HT1080 (cell line): Measurements from ENCODE around the gene VMAC. TPM values are rescaled to one million over a fixed set of nuclear protein-coding genes. Genes with fewer than 3 reads are reported as not detected.

Source experiments
- DNase-seq: peaks from one replicate; pipeline ENCODE4 v3.0.0-alpha.2; 2015; ENCODE audit warnings: low read depth
- total RNA-seq: library from RNA; depleted of rRNA; stranded (reverse); fragments of >200 nt; shearing (Covaris generic); gene quantifications from 2 replicates; pipeline ENCODE4 v1.2.3, GENCODE V29; 2014; rRNA removed

The VMAC gene
- total RNA-seq, 1 experiment from 2014 or later: 1.3 TPM

GRCh38 chr19:5951338-5951861 lies 46.7 kb downstream of the VMAC start:
- DNase-seq: no peak

GRCh38 chr19:5952193-5953029 lies 47.7 kb downstream of the VMAC start:
- no peak for DNase-seq

DNA sequence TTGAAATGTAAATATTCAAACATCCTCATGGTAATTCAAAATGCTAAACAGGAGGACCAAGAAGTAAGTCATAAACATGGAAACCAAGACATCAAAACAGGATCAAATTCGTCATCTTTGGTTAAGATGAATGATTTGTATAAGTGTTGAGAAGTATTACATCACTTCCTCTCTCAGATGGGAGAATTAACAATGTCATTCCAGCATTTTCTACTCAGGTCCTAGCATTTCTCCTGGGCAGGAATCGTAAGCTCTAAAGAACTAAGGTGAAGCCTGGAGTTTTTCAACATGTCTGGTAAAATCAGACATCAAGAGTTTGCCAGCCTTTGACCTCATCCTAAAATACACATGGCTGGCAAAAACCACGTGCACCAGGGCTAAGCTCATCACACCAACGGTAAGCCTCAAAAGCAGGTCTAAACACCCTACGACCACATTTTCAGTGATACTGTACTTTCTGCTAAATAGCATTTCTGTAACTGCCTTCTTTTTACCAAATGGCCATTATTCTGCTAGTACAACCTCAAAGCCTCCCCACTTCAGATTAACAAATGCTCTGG lies 48.4 kb downstream of the VMAC start:
- no peak for DNase-seq

DNA sequence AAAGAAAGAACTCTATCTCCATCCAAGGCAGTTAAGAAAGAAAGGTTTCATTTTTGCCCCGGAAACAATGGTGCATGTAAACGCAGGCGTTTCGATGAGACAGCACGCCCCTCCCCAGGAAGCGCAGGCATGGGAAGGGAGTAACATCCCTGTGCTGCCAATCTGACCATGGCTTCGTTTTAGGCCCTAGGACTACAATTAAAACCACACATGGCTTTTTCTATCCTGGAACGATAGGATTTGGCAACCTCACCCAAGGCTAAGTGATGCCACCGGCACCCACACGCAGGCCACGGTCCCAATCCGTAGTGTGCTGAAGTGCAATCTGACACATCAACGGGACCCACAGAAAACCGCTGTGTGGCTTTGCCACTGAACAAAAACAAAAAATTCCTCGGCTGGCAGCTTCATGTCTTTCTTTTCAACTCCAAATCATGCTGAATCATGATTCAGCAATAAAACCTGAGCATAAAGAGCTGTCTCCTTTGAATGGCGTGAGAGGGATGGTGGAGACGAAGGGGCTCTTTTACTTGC lies 49.1 kb downstream of the VMAC start:
- no peak for DNase-seq

GRCh38 chr19:5954293-5954692 lies 49.6 kb downstream of the VMAC start:
- DNase-seq: no peak

DNA sequence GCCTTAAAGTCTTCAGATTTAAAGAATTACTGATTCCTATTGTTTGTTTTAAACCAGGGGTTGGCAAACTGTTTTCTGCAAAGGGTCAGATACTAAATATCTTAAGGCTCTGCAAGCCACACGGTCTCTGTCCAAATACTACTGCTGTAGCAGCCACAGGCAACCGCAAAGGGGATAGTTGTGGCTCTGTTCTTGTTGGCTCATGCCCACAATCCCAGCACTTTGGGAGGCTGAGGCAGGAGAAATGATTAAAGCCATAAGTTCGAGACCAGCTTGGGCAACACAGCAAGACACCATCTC lies 50.9 kb downstream of the VMAC start:
- no peak for DNase-seq

- no peak for DNase-seq
Observed at GRCh38 chr19:5956323-5956722, 51.7 kb downstream of the VMAC start.

DNA sequence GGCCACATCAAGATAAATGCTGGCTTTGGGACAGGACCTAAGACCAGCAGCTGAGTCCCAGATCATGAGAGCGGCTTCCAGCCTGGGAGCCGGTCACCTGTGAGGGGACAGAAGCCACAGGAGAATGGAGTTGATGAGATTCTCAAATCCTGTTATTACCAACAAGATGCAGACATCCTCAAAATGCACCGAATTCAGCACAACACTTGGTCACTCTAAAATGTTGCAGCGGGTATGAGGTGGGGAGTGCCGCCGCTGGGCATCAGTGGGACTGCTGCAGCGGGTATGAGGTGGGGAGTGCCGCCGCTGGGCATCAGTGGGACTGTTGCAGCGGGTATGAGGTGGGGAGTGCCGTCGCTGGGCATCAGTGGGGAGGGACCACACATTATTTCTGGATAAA lies 52.1 kb downstream of the VMAC start:
- DNase-seq: no peak

DNA sequence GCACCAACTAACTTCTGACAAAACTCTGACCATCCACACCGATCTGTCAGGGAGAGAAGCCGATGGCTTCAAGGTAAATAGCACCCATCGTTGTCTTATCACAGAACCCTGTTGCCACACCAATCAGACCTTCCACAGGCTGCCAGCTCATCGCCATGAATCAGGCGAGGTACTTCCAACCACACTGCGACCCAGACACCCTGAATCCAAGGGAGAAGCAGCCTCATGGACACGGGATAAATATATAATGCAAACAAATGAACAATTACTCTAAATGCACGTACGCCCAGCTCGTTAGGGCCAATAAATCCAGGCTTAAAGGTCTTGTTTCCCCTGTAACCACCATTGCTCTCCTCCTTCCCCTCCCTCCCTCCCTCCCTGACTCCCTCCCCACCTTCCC lies 52.5 kb downstream of the VMAC start:
- no peak for DNase-seq

GRCh38 chr19:5958074-5958850 lies 53.6 kb downstream of the VMAC start:
- DNase-seq: no peak

DNA sequence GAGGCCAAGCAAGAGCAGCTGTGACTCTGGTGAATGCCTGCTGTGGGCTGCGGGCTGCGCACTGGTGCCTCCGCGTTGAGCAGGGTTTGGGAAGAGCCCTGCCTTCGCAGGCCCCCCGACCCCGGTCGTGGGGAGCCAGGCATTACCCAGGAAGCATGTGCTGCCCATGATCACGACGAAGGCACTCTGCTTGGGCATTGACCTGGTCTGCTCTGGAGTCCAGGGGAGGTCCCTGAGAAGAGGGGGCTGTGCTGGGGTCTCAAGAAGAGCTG lies 54.1 kb downstream of the VMAC start:
- DNase-seq: no peak

DNA sequence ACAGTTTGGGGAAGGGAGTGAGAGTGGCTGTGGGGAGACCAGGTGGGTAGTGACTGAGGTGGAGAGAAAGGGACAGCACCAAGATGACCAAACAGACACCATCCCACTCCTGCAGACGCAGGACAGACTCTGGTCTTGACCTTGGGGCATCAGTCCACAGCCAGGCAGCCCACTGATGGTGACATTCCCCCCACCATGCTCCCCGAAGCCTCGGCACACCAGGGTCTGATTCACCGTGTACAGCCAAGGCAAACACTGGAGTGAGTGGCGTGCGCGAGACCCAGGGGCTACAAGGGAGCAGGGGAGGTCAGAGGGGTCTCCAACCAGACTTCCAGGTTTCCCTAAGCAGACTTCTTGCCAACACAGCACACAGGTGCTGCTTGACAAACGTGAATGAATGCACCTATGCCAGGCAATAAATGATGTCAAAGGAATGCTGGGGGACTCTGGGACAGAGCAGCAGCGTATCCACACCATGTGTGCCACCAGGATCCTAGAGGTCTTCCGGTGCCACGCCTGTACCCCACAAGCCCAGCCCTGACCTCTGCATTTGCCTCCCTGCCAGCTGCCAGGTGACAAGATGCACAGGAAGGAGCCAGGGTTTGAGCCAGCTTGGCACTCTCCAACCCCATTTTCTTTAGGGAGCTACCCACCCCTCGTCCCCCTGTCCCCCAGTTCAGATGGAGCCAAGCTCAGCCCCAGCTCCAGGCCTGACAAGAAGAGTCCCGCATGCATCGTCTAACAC lies 54.8 kb downstream of the VMAC start:
- DNase-seq: no peak

Other genes starting within 250 kb of the VMAC start
- 234 and 256 TPM in 2 replicates for gene MICOS13, start 224.4 kb upstream of the VMAC start, total RNA-seq
- gene HSD11B1L, start 223.8 kb upstream of the VMAC start, total RNA-seq: 4.5 and 6.2 TPM in 2 replicates
- gene RPL36, start 214.6 kb upstream of the VMAC start, total RNA-seq: 1,434 and 2,039 TPM in 2 replicates
- gene LONP1, start 184.7 kb upstream of the VMAC start, total RNA-seq: 139 and 153 TPM in 2 replicates
- 0.20 TPM in 1 of 2 replicates, not detected in the other for gene CATSPERD, start 184.2 kb upstream of the VMAC start, total RNA-seq
- 4.1 and 5.9 TPM in 2 replicates for gene PRR22, start 120.1 kb upstream of the VMAC start, total RNA-seq
- 56.5 and 71.8 TPM in 2 replicates for gene DUS3L, start 113.7 kb upstream of the VMAC start, total RNA-seq
- 0.53 TPM in 1 of 2 replicates, not detected in the other for gene NRTN, start 99.8 kb upstream of the VMAC start, total RNA-seq
- gene FUT6, start 65.2 kb upstream of the VMAC start, total RNA-seq: not detected in 2 replicates
- not detected in 2 replicates for gene FUT3, start 53.4 kb upstream of the VMAC start, total RNA-seq
- not detected in 2 replicates for gene FUT5, start 34.3 kb upstream of the VMAC start, total RNA-seq
- 220 and 283 TPM in 2 replicates for gene NDUFA11, start 1.1 kb upstream of the VMAC start, total RNA-seq
- 0.71 and 0.73 TPM in 2 replicates for gene CAPS, start 9.4 kb downstream of the VMAC start, total RNA-seq
- gene RANBP3, start 73.3 kb downstream of the VMAC start, total RNA-seq: 61.9 and 89.2 TPM in 2 replicates
- gene RFX2, start 205.6 kb downstream of the VMAC start, total RNA-seq: 3.5 and 8.6 TPM in 2 replicates
- not detected in 2 replicates for gene ACSBG2, start 230.8 kb downstream of the VMAC start, total RNA-seq